Transverse colon (tissue), 4 donors: ENCODE results near the gene THADA. TPM values are rescaled to one million over a fixed set of nuclear protein-coding genes. Genes with fewer than 3 reads are reported as not detected.

Experiments
- DNase-seq: peaks from one replicate; pipeline ENCODE4 v3.0.0-alpha.2; 2019
- H3K27ac ChIP-seq, 4 donors: fragments of 200-600 bp; sonication (generic); 2 replicates each; pipeline ENCODE4 v1.5.1; 2016 to 2018; ENCODE audit warnings: inconsistent platforms in 4 of 4
- H3K27me3 ChIP-seq: fragments of 200-600 bp; sonication (generic); 2 replicates; pipeline ENCODE4 v1.5.1; 2017; ENCODE audit warnings: inconsistent platforms
- H3K36me3 ChIP-seq, 4 donors: fragments of 200-600 bp; sonication (generic); 2 replicates each; pipeline ENCODE4 v1.5.1; 2017 to 2019; ENCODE audit warnings: inconsistent platforms in 4 of 4
- H3K4me1 ChIP-seq, 4 donors: fragments of 200-600 bp; sonication (generic); 2 replicates each; pipeline ENCODE4 v1.5.1; 2017 to 2020; ENCODE audit warnings: inconsistent platforms in 4 of 4
- H3K4me3 ChIP-seq, 4 donors: fragments of 200-600 bp; sonication (generic); 1 replicate in 1 of 4; 2 replicates in 3 of 4; pipeline versions ENCODE4 v1.5.1 to v1.6.1; 2017 to 2019; ENCODE audit warnings: inconsistent platforms in 4 of 4
- H3K9me3 ChIP-seq, 2 donors: fragments of 200-600 bp; sonication (generic); 2 replicates each; pipeline ENCODE4 v1.5.1; 2017 to 2019; ENCODE audit warnings: inconsistent platforms in 2 of 2
- CTCF ChIP-seq, 5 experiments: fragments of 200-600 bp in 3 of 5; fragments of 450-650 bp in 2 of 5; sonication (generic) in 3 of 5; IDR thresholded peaks; 1 replicate in 2 of 5; 2 replicates in 3 of 5; pipeline ENCODE4 v1.5.1; 2016 to 2017; ENCODE audit warnings: antibody characterized with exemption in 5 of 5, inconsistent platforms in 3 of 5, mild to moderate bottlenecking in 2 of 5, moderate library complexity in 1 of 5
- EP300 ChIP-seq: sonication (generic); formaldehyde crosslinking; IDR thresholded peaks from one replicate; pipeline ENCODE4 v1.6.1; 2017; ENCODE audit warnings: antibody characterized with exemption, low read depth
- POLR2A ChIP-seq: fragments of 450-650 bp; IDR thresholded peaks from one replicate; pipeline ENCODE4 v1.6.1; 2016; ENCODE audit warnings: antibody characterized with exemption, mild to moderate bottlenecking, moderate library complexity
- POLR2AphosphoS5 ChIP-seq, 3 donors: sonication (generic); formaldehyde crosslinking; IDR thresholded peaks; one replicate each; pipeline ENCODE4 v1.6.1; 2016; ENCODE audit warnings: antibody characterized with exemption in 3 of 3
- WGBS, 2 donors: methylation state at CpG; one replicate each; pipeline ENCODE4 v1.1.5; 2018; ENCODE audit warnings: low coverage in 1 of 2; 5-methylcytosine and 5-hydroxymethylcytosine counted together
- in situ Hi-C, 4 donors: fragments of 200-750 bp; cut with MboI; loops; one replicate each; pipeline versions ENCODE4 v1.15.0 to v1.15.1; 2017; ENCODE audit warnings: low sequenced_read_pairs in 3 of 4, low pct_ligation_motif_present in 1 of 4, low pct_unique_long_range_greater_than_20kb in 1 of 4
- intact Hi-C: fragments of 100-400 bp; cut with DNase I; formaldehyde crosslinking; loops from one replicate; pipeline ENCODE4 v1.15.1; 2023; ENCODE audit warnings: low total_unique reads
- total RNA-seq, 4 donors: library from RNA; depleted of rRNA; stranded (reverse); fragments of >200 nt; gene quantifications; one replicate each; pipeline ENCODE4 v1.1.0, GENCODE V29; 2016

Gene THADA
- total RNA-seq, 4 donors from 2014 or later: 21.7 to 78.6 (median 28.1) TPM

GRCh38 chr2:43579275-43579981 is 16.4 kb downstream of the THADA start:
- WGBS, 2 donors: 78 to 89% methylated on average over 1 to 5 of the region's 5 CpGs
- Histone ChIP-seq H3K36me3 (peaks cover 0 to 32% (median 14%) of the 10 kb centered on the region in 4 donors), H3K9me3 (no peaks in the 10 kb centered on the region), H3K4me1 (no peaks in the 10 kb centered on the region), H3K27ac (no peak overlapping the region), H3K27me3 (no peaks in the 10 kb centered on the region), H3K4me3 (no peak overlapping the region)
- TF ChIP-seq EP300 (no peak), POLR2AphosphoS5 (IDR thresholded peaks at IDR 0.05) (no peak), CTCF (IDR thresholded peaks at IDR 0.05) (no peak), POLR2A (no peak)
- intact Hi-C loops (no loop called here), in situ Hi-C loops (loop anchor here in 1 of 4 donors (5.0 kb wide), 1 partner anchor 752 kb away; no protein-coding TSS in a partner anchor)
- no peak for DNase-seq

GRCh38 chr2:43576981-43577892 is 18.6 kb downstream of the THADA start:
- intact Hi-C loops (no loop called here), in situ Hi-C loops (loop anchor here in 1 of 4 donors (5.0 kb wide), 1 partner anchor 750 kb away; no protein-coding TSS in a partner anchor)
- DNase-seq: no peak
- TF ChIP-seq CTCF (IDR thresholded peaks at IDR 0.05) (peak; percentile 61 to 77 (median 70)), POLR2AphosphoS5 (IDR thresholded peaks at IDR 0.05) (no peak), POLR2A (no peak), EP300 (no peak)
- Histone ChIP-seq H3K36me3 (peaks cover 0 to 35% (median 14%) of the 10 kb centered on the region in 4 donors), H3K9me3 (no peaks in the 10 kb centered on the region), H3K27me3 (no peaks in the 10 kb centered on the region), H3K27ac (peak overlapping the region in 1 of 4 donors; percentile 27), H3K4me1 (no peaks in the 10 kb centered on the region), H3K4me3 (no peak overlapping the region)
- 12 to 52% methylated on average over 3 to 8 of the region's 8 CpGs for WGBS, 2 donors

GRCh38 chr2:43572244-43572643 is 23.6 kb downstream of the THADA start:
- no peak for TF ChIP-seq CTCF (IDR thresholded peaks at IDR 0.05)
- no peak for TF ChIP-seq POLR2AphosphoS5 (IDR thresholded peaks at IDR 0.05)
- no peaks in the 10 kb centered on the region for H3K4me1 ChIP-seq
- 80 to 93% methylated on average over 1 of the region's 1 CpG for WGBS, 2 donors
- no peak for DNase-seq
- no peak overlapping the region for H3K4me3 ChIP-seq
- H3K36me3 ChIP-seq: peaks cover 0 to 33% (median 14%) of the 10 kb centered on the region in 4 donors
- intact Hi-C loops (no loop called here), in situ Hi-C loops (loop anchor here in 2 of 4 donors (25.0 kb wide), 1 partner anchor 735 kb away; no protein-coding TSS in a partner anchor)
- H3K27ac ChIP-seq: no peak overlapping the region
- no peaks in the 10 kb centered on the region for H3K9me3 ChIP-seq
- no peaks in the 10 kb centered on the region for H3K27me3 ChIP-seq

GRCh38 chr2:43569921-43570320 is 25.9 kb downstream of the THADA start:
- Histone ChIP-seq H3K36me3 (peaks cover 0 to 29% (median 14%) of the 10 kb centered on the region in 4 donors), H3K27me3 (no peaks in the 10 kb centered on the region), H3K9me3 (no peaks in the 10 kb centered on the region), H3K27ac (no peak overlapping the region), H3K4me1 (no peaks in the 10 kb centered on the region), H3K4me3 (no peak overlapping the region)
- intact Hi-C loops (no loop called here), in situ Hi-C loops (loop anchor here in 2 of 4 donors (25.0 kb wide), 1 partner anchor 733 kb away; no protein-coding TSS in a partner anchor)
- no peak for DNase-seq
- no peak for TF ChIP-seq EP300
- TF ChIP-seq CTCF (IDR thresholded peaks at IDR 0.05): no peak
- TF ChIP-seq POLR2A: no peak
- TF ChIP-seq POLR2AphosphoS5 (IDR thresholded peaks at IDR 0.05): no peak
- WGBS, 2 donors: 69 to 80% methylated on average over 3 of the region's 3 CpGs
